Astrocyte of the cerebellum (primary cell): Measurements from ENCODE around the gene DPH2.

Source experiments
- DNase-seq: peaks from one replicate; pipeline ENCODE4 v3.0.0-alpha.2; 2011; ENCODE audit warnings: low read depth
- H3K4me3 ChIP-seq: 2 replicates; pipeline ENCODE4 v1.5.1; 2011; ENCODE audit warnings: mild to moderate bottlenecking, low read depth, low read length, moderate library complexity
- CTCF ChIP-seq: IDR thresholded peaks from 2 replicates; pipeline ENCODE4 v1.5.1; 2012; ENCODE audit warnings: low read length, low read depth, moderate library complexity, mild to moderate bottlenecking; ENCODE audit errors: missing control alignments
- in situ Hi-C: cut with HindIII; loops from 2 replicates; pipeline ENCODE4 v1.10.0; 2017; ENCODE audit warnings: low sequenced_read_pairs

Gene DPH2

GRCh38 chr1:44008259-44008658 is 38.4 kb downstream of the DPH2 start:
- DNase-seq: no peak
- in situ Hi-C loops: no loop called here

GRCh38 chr1:44010935-44011471 is 41.2 kb downstream of the DPH2 start:
- DNase-seq: no peak
- TF ChIP-seq CTCF: no peak
- in situ Hi-C loops: no loop called here
- no peak overlapping the region for H3K4me3 ChIP-seq

More at GRCh38 chr1:44008259-44008658, 38.4 kb downstream of the DPH2 start:
- H3K4me3 ChIP-seq: no peak overlapping the region
- no peak for TF ChIP-seq CTCF

GRCh38 chr1:44012404-44012803 is 42.6 kb downstream of the DPH2 start:
- no peak for DNase-seq
- H3K4me3 ChIP-seq: no peak overlapping the region
- in situ Hi-C loops: no loop called here
- TF ChIP-seq CTCF: no peak

GRCh38 chr1:44012941-44013609 is 43.3 kb downstream of the DPH2 start:
- in situ Hi-C loops: no loop called here
- no peak for DNase-seq
- no peak overlapping the region for H3K4me3 ChIP-seq
- TF ChIP-seq CTCF: no peak

- no peak for TF ChIP-seq CTCF
- in situ Hi-C loops: no loop called here
- DNase-seq: no peak
These were observed 44.1 kb downstream of the DPH2 start for GRCh38 chr1:44013949-44014348.

GRCh38 chr1:44014365-44015104 is 44.7 kb downstream of the DPH2 start:
- in situ Hi-C loops: no loop called here
- no peak overlapping the region for H3K4me3 ChIP-seq
- no peak for DNase-seq
- TF ChIP-seq CTCF: no peak

More at GRCh38 chr1:44013949-44014348, 44.1 kb downstream of the DPH2 start:
- H3K4me3 ChIP-seq: no peak overlapping the region
